SU-DHL-6 (cell line): Measurements from ENCODE around the gene RHBDD2.
"Not testable (repeated sequence)": the region's sequence is repeated elsewhere in the genome, so short reads cannot be mapped to it uniquely, and the experiment has no call there.

Source experiments
- H2AFZ ChIP-seq: fragments of 200-600 bp; sonication (generic); 2 replicates; pipeline ENCODE4 v1.6.1; 2014; ENCODE audit warnings: low read depth, mild to moderate bottlenecking, moderate library complexity, mixed read lengths, antibody characterized with exemption, low read length; ENCODE audit not compliant: severe bottlenecking
- H3F3A ChIP-seq: fragments of 200-600 bp; shearing (Covaris generic); 2 replicates; pipeline ENCODE4 v1.6.0; 2016; ENCODE audit warnings: antibody characterized with exemption, mild to moderate bottlenecking; ENCODE audit not compliant: insufficient read depth
- H3K27ac ChIP-seq: fragments of 200-600 bp; sonication (generic); 2 replicates; pipeline ENCODE4 v1.5.1; 2016; ENCODE audit warnings: low read depth, mild to moderate bottlenecking, low read length, moderate library complexity, mixed read lengths
- H3K27me3 ChIP-seq: fragments of 200-600 bp; sonication (generic), shearing (Covaris generic); 2 replicates; pipeline ENCODE4 v1.6.0; 2014; ENCODE audit warnings: mild to moderate bottlenecking, low read length
- H3K36me3 ChIP-seq: fragments of 200-600 bp; sonication (generic); 2 replicates; pipeline ENCODE4 v1.6.1; 2014; ENCODE audit warnings: mild to moderate bottlenecking, low read length, mixed read lengths
- H3K4me2 ChIP-seq: fragments of 300-600, 200-600 bp; shearing (Covaris generic), sonication (generic); 2 replicates; pipeline ENCODE4 v1.6.0; 2014; ENCODE audit warnings: low read length, low read depth, mild to moderate bottlenecking; ENCODE audit not compliant: poor library complexity, severe bottlenecking
- H3K4me3 ChIP-seq: fragments of 200-600 bp; sonication (generic); 2 replicates; pipeline ENCODE4 v1.5.1; 2014; ENCODE audit warnings: antibody characterized with exemption, low read length, mild to moderate bottlenecking, mixed read lengths; ENCODE audit not compliant: insufficient read depth, poor library complexity, severe bottlenecking
- H3K79me2 ChIP-seq: fragments of 200-600 bp; sonication (generic); 2 replicates; pipeline ENCODE4 v1.6.1; 2014; ENCODE audit warnings: mild to moderate bottlenecking, low read length, moderate library complexity; ENCODE audit not compliant: insufficient read depth
- H3K9ac ChIP-seq: fragments of 200-600 bp; sonication (generic); 2 replicates; pipeline ENCODE4 v1.7.0; 2014; ENCODE audit warnings: mild to moderate bottlenecking, low read length
- H3K9me2 ChIP-seq: fragments of 200-600 bp; sonication (generic); replicated peaks from 2 replicates; pipeline ENCODE4 v1.6.1; 2014; ENCODE audit warnings: low read length; ENCODE audit not compliant: insufficient read depth
- H3K9me3 ChIP-seq: fragments of 200-600 bp; sonication (generic); 2 replicates; pipeline ENCODE4 v1.6.1; 2014; ENCODE audit warnings: low read length, mixed read lengths; ENCODE audit not compliant: insufficient read depth
- H4K20me1 ChIP-seq: fragments of 200-600 bp; sonication (generic); 2 replicates; pipeline ENCODE4 v1.6.1; 2014; ENCODE audit warnings: low read depth, mild to moderate bottlenecking, antibody characterized with exemption, low read length, moderate library complexity, mixed read lengths
- CTCF ChIP-seq: fragments of 200-600 bp; sonication (generic); IDR thresholded peaks from one replicate; pipeline ENCODE4 v1.5.1; 2017; ENCODE audit warnings: antibody characterized with exemption, mild to moderate bottlenecking, low read length, moderate library complexity; ENCODE audit not compliant: insufficient read depth, poor library complexity, severe bottlenecking
- EZH2phosphoT487 ChIP-seq: fragments of 200-600 bp; sonication (generic), shearing (Covaris generic); conservative IDR thresholded peaks from 2 replicates; pipeline ENCODE4 v1.6.1; 2018; ENCODE audit warnings: mild to moderate bottlenecking, antibody characterized with exemption, low read length, moderate library complexity, mixed read lengths

Gene RHBDD2

GRCh38 chr7:75872073-75872782 lies 6.6 kb upstream of the RHBDD2 start:
- Histone ChIP-seq H4K20me1 (no peaks in the 10 kb centered on the region), H3K4me3 (no peak overlapping the region), H3K27me3 (no peaks in the 10 kb centered on the region), H3K9me3 (no peaks in the 10 kb centered on the region), H2AFZ (no peak overlapping the region), H3F3A (no peaks in the 10 kb centered on the region), H3K9me2 (no peaks in the 10 kb centered on the region), H3K4me2 (no peak overlapping the region), H3K79me2 (no peaks in the 10 kb centered on the region), H3K9ac (no peak overlapping the region), H3K27ac (no peak overlapping the region), H3K36me3 (no peaks in the 10 kb centered on the region)
- no peak for TF ChIP-seq CTCF
- TF ChIP-seq EZH2phosphoT487 = no peak

- H3K4me2 ChIP-seq, H3F3A ChIP-seq, H3K4me3 ChIP-seq, H4K20me1 ChIP-seq, H2AFZ ChIP-seq, H3K27me3 ChIP-seq, H3K27ac ChIP-seq, H3K9me2 ChIP-seq, H3K79me2 ChIP-seq, H3K36me3 ChIP-seq, H3K9ac ChIP-seq, H3K9me3 ChIP-seq: not testable (repeated sequence)
Measured at GRCh38 chr7:75874180-75874579, 4.7 kb upstream of the RHBDD2 start.

- TF ChIP-seq EZH2phosphoT487 = no peak
- Histone ChIP-seq H3K36me3 (no peaks in the 10 kb centered on the region), H3K27ac (no peak overlapping the region), H2AFZ (no peak overlapping the region), H3K79me2 (peaks cover 7% of the 10 kb centered on the region), H3F3A (no peaks in the 10 kb centered on the region), H3K4me3 (no peak overlapping the region), H3K9me2 (no peaks in the 10 kb centered on the region), H3K4me2 (no peak overlapping the region), H4K20me1 (no peaks in the 10 kb centered on the region), H3K9me3 (no peaks in the 10 kb centered on the region), H3K9ac (no peak overlapping the region), H3K27me3 (no peaks in the 10 kb centered on the region)
Measured at GRCh38 chr7:75875113-75876080, 3.4 kb upstream of the RHBDD2 start.

- Histone ChIP-seq H3K9me3 (no peaks in the 10 kb centered on the region), H3K79me2 (peaks cover 7% of the 10 kb centered on the region), H3K27me3 (no peaks in the 10 kb centered on the region), H3K4me3 (no peak overlapping the region), H3F3A (no peaks in the 10 kb centered on the region), H3K9me2 (no peaks in the 10 kb centered on the region), H4K20me1 (no peaks in the 10 kb centered on the region), H3K36me3 (no peaks in the 10 kb centered on the region), H2AFZ (no peak overlapping the region), H3K9ac (no peak overlapping the region), H3K27ac (no peak overlapping the region), H3K4me2 (no peak overlapping the region)
- no peak for TF ChIP-seq EZH2phosphoT487
- TF ChIP-seq CTCF = no peak
Measured at GRCh38 chr7:75876126-75876881, 2.5 kb upstream of the RHBDD2 start.
